ENCODE results near the gene BAZ1B. TPM values are rescaled to one million over a fixed set of nuclear protein-coding genes. Genes with fewer than 3 reads are reported as not detected.

BAZ1B gene
- total and polyA plus RNA-seq, 2 donors from 2014 or later: 10.4 to 52.0 TPM

DNA sequence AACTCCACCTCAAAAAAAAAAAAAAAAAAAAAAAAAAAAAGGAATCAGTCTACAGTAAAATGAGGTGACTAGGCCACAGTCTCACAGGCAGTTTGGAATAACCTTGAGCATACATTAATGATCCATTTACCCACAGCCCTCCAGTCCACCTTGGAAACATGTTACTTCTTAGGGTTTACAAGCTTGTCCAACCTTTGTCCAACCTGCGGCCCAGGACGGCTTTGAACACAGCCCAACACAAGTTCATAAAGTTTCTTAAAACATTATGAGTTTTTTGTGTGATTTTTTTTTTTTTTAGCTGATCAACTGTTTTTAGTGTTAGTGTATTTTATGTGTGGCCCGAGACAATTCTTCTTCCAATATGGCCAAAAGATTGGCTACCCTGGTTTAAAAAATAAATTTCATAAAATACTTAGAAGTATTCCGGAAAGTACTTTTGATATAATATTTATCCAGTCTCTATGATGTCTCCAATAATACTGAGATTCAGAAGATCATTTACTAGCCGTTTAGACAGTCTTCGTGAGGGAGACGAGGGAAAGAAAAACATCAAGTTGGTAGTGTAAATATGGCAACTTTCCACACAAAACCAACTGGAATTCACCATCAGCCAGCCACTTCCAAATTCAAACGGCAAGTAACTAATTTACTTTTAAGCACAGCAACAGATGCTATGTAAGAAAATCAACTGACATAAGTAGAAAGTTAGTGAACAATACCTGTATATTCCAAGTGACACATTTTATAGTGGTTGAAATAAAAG lies 9.9 kb downstream of the BAZ1B start:
- intact Hi-C loops (cut with DNase I): no loop called here
- TF ChIP-seq, protein P1, sequence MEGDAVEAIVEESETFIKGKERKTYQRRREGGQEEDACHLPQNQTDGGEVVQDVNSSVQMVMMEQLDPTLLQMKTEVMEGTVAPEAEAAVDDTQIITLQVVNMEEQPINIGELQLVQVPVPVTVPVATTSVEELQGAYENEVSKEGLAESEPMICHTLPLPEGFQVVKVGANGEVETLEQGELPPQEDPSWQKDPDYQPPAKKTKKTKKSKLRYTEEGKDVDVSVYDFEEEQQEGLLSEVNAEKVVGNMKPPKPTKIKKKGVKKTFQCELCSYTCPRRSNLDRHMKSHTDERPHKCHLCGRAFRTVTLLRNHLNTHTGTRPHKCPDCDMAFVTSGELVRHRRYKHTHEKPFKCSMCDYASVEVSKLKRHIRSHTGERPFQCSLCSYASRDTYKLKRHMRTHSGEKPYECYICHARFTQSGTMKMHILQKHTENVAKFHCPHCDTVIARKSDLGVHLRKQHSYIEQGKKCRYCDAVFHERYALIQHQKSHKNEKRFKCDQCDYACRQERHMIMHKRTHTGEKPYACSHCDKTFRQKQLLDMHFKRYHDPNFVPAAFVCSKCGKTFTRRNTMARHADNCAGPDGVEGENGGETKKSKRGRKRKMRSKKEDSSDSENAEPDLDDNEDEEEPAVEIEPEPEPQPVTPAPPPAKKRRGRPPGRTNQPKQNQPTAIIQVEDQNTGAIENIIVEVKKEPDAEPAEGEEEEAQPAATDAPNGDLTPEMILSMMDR (IDR thresholded peaks at IDR 0.05; ENCODE audit: borderline replicate concordance, extremely low read depth, insufficient read depth): no peak
- FAIRE-seq: no peak
- Histone ChIP-seq H3K4me3 (ENCODE audit: low read length in 3 of 3) (no peak overlapping the region), H3K9ac (ENCODE audit: low read length in 3 of 3) (no peak overlapping the region), H3K36me3 (ENCODE audit: control insufficient read depth in 2 of 3, insufficient read depth in 3 of 3, low read length in 3 of 3) (peaks cover 5 to 28% (median 19%) of the 10 kb centered on the region in 3 donors), H3K4me1 (ENCODE audit: control insufficient read depth in 2 of 3, insufficient read depth in 2 of 3, low read depth in 1 of 3, low read length in 3 of 3) (no peaks in the 10 kb centered on the region), H3K27ac (ENCODE audit: low read depth in 2 of 2, low read length in 2 of 2) (no peak overlapping the region), H3K27me3 (ENCODE audit: control insufficient read depth, insufficient read depth, low read length) (no peaks in the 10 kb centered on the region), H3K9me3 (ENCODE audit: control insufficient read depth in 2 of 3, insufficient read depth in 1 of 3, low read length in 3 of 3) (no peaks in the 10 kb centered on the region)
- no peak for DNase-seq

GRCh38 chr7:73509463-73509862 lies 12.6 kb downstream of the BAZ1B start:
- DNase-seq (peak in 3 of 5 donors; percentile 36 to 78 (median 64)), FAIRE-seq (no peak)
- no peak overlapping the region for H3K4me3 ChIP-seq (ENCODE audit: low read length in 3 of 3)
- H3K27ac ChIP-seq (ENCODE audit: low read depth in 2 of 2, low read length in 2 of 2): no peak overlapping the region
- no peaks in the 10 kb centered on the region for H3K27me3 ChIP-seq (ENCODE audit: control insufficient read depth, insufficient read depth, low read length)
- intact Hi-C loops (cut with DNase I): no loop called here
- H3K9ac ChIP-seq (ENCODE audit: low read length in 3 of 3): no peak overlapping the region
- TF ChIP-seq, protein P1 (IDR thresholded peaks at IDR 0.05; ENCODE audit: borderline replicate concordance, extremely low read depth, insufficient read depth): no peak
- H3K36me3 ChIP-seq (ENCODE audit: control insufficient read depth in 2 of 3, insufficient read depth in 3 of 3, low read length in 3 of 3): peaks cover 7 to 37% (median 34%) of the 10 kb centered on the region in 3 donors
- no peaks in the 10 kb centered on the region for H3K9me3 ChIP-seq (ENCODE audit: control insufficient read depth in 2 of 3, insufficient read depth in 1 of 3, low read length in 3 of 3)
- no peaks in the 10 kb centered on the region for H3K4me1 ChIP-seq (ENCODE audit: control insufficient read depth in 2 of 3, insufficient read depth in 2 of 3, low read depth in 1 of 3, low read length in 3 of 3)

DNA sequence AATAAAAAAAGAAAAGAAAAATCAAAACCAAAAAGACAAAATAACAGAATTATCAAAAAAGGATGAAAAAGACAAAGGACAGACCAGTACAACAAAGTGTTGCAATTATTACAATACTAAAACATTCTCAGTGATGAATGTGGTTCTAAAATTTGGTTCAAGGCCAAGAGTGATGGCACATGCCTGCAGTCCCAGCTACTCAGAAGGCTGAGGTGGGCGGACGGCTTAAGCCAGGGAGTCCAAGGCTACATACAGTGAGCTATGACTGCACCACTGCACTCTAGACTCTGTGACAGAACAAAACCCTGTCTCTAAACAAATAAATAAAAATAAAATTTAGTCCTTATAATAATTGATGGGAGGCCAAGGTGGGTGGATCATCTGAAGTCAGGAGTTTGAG lies 14.5 kb downstream of the BAZ1B start:
- Histone ChIP-seq H3K9me3 (ENCODE audit: control insufficient read depth in 2 of 3, insufficient read depth in 1 of 3, low read length in 3 of 3) (no peaks in the 10 kb centered on the region), H3K36me3 (ENCODE audit: control insufficient read depth in 2 of 3, insufficient read depth in 3 of 3, low read length in 3 of 3) (peaks cover 10 to 44% (median 37%) of the 10 kb centered on the region in 3 donors), H3K4me1 (ENCODE audit: control insufficient read depth in 2 of 3, insufficient read depth in 2 of 3, low read depth in 1 of 3, low read length in 3 of 3) (no peaks in the 10 kb centered on the region), H3K27ac (ENCODE audit: low read depth in 2 of 2, low read length in 2 of 2) (no peak overlapping the region), H3K27me3 (ENCODE audit: control insufficient read depth, insufficient read depth, low read length) (no peaks in the 10 kb centered on the region), H3K9ac (ENCODE audit: low read length in 3 of 3) (no peak overlapping the region), H3K4me3 (ENCODE audit: low read length in 3 of 3) (no peak overlapping the region)
- intact Hi-C loops (cut with DNase I): no loop called here
- TF ChIP-seq, protein P1 (IDR thresholded peaks at IDR 0.05; ENCODE audit: borderline replicate concordance, extremely low read depth, insufficient read depth): no peak
- FAIRE-seq (no peak), DNase-seq (no peak)

All from kidney (tissue), 14 donors.